ENCODE results near the gene RXYLT1.

The RXYLT1 gene

DNA sequence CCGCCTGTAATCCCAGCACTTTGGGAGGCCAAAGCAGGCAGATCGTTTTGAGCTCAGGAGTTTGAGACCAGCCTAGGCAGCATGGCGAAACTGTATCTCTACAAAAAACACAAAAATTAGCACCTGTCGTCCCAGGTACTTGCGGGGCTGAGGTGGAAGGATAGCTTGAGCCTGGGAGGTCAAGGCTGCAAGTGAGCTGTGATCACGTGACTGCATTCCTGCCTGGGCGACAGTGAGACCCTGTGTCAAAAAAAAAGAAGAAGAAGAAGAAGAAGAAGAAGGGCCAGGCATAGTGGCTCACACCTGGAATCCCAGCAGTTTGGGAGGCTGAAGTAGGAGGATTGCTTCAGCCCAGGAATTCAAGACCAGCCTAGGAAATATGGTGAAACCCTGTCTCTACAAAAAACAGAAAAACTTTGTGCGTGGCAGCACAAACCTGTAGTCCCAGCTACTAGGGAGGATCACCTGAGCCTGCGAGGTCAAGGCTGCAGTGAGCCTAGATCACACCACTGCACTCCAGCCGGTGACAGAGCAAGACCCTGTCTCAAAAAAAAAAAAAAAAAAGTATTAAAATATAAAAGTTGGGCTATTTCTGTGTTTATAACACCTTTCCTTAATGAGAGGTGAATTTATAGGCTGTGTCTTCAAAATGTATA is 15.5 kb downstream of the RXYLT1 start:
- no peak for DNase-seq (ENCODE audit: extremely low spot score, insufficient read length, low read depth)

DNA sequence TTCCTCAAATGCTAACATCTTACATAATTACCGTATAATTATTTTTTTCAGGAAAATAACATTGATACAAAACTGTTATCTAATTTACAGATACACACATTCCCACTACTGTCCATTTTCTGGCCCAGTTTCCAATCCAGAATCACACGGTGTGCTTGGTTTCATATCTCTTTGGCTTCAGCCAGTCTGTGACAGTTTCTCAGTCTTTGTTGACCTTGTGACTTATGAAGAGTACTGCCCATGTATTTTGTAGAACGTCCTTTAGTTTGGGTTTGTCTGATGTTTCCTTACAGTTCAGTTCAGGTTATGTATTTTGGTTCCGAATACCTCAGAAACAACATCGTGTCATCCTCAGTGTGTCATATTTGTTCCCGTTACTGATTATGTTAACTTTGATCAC is 16.2 kb downstream of the RXYLT1 start:
- FAIRE-seq: no peak
- no peak for DNase-seq (ENCODE audit: extremely low spot score, insufficient read length, low read depth)

More for the DNA sequence above, 15.5 kb downstream of the RXYLT1 start:
- FAIRE-seq: no peak

DNA sequence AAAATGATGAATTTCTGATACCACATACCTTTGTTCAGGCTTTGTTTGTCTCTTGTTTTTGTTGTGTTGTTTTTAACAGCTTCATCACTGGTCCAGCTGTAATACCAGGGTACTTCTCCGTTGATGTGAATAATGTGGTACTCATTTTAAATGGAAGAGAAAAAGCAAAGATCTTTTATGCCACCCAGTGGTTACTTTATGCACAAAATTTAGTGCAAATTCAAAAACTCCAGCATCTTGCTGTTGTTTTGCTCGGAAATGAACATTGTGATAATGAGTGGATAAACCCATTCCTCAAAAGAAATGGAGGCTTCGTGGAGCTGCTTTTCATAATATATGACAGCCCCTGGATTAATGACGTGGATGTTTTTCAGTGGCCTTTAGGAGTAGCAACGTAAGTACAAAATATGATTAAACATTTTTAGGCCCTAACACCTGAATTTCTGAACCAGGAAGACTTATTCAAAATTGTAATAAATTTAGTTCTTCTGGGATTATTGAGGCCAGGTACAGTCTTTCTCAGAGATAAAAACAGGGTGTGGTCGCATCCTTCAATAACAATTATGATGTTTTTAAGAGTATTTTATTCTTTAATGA is 22.4 kb downstream of the RXYLT1 start:
- DNase-seq (ENCODE audit: extremely low spot score, insufficient read length, low read depth) (no peak), FAIRE-seq (peak; percentile 72)

DNA sequence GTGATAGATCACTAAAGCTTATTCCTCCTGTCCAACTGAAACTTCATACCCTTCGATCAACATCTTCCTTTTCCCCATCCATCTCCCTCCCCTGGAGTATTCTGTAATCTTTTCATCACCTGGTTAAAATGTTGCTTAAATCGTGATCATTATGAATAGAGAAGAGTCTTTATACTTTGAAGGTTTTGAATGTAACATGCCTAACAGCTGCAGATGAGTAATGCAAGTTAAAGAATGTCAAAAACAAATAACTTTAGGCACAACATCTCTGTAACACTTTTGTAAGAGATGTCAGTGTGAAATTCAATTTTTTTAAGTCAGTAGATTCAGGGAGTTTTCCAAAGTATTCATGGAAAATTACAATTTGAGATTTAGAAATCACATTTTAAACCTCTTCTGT is 25.0 kb downstream of the RXYLT1 start:
- DNase-seq (ENCODE audit: extremely low spot score, insufficient read length, low read depth): no peak
- no peak for FAIRE-seq

DNA sequence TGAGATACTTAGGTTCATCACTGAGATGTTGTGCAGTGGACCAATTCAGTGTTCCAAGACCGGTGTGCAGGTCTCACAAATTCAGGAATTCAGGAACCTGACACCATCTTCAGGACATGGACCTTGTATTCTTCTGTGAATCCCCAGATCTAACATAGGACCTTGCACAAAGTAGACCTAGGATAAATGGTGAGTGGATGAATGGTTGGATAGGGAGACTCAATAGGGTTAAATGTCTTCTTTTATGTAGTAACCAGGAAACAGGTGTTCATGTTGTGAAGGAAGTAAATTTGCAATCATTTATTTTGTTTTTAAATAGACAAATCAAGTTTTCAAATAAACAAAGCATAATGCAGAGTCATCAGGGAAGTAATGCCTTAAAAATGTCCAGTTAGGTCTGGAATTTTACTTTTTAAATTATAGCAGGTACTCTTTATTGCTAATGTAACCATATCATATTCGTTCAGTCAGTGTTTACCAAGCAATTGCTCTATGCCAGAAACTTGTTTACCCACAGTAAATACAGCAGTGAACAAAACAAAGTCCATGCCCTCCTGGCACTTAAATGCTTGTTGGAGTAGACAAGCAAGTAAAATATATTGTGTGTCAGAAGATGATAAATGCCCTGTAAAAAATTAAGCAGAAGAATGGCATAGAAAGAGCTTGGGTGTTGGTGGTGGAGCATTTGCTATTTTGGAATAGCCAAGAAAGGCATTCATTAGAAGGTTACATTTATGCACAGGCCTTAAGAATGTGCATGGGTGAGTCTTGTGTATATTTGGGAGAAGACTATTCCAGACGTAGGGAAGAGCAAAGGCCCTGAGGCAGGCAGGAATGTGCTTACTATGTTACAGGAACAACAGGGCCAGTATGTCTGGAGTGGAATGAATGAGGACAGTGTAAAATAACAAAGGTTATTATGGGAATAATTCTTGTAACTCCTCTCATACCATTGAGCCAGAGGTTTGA is 26.3 kb downstream of the RXYLT1 start:
- FAIRE-seq (no peak), DNase-seq (ENCODE audit: extremely low spot score, insufficient read length, low read depth) (no peak)

DNA sequence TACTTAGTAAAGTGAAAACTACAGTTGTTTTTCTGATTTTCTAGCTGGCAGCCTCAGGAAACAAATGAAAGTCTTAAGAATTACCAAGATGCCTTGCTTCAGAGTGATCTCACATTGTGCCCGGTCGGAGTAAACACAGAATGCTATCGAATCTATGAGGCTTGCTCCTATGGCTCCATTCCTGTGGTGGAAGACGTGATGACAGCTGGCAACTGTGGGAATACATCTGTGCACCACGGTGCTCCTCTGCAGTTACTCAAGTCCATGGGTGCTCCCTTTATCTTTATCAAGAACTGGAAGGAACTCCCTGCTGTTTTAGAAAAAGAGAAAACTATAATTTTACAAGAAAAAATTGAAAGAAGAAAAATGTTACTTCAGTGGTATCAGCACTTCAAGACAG is 28.9 kb downstream of the RXYLT1 start:
- FAIRE-seq (no peak), DNase-seq (ENCODE audit: extremely low spot score, insufficient read length, low read depth) (no peak)

DNA sequence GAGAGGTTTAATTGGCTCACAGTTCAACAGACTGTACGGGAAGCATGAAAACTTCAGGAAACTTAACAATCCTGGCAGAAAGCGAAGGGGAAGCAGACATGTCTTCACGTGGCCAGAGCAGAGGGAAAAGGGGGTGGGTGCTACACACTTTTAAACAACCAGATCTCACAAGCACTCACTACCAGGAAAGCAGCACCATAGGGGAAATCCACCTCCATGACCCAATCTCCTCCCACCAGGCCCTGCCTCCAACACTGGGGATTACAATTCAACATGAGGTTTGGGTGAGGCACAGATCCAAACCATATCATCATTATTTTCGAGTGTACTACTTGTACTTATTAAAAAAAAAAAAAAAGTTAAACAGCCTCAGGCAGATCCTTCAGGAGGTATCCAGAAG is 29.9 kb downstream of the RXYLT1 start:
- FAIRE-seq (no peak), DNase-seq (ENCODE audit: extremely low spot score, insufficient read length, low read depth) (no peak)

DNA sequence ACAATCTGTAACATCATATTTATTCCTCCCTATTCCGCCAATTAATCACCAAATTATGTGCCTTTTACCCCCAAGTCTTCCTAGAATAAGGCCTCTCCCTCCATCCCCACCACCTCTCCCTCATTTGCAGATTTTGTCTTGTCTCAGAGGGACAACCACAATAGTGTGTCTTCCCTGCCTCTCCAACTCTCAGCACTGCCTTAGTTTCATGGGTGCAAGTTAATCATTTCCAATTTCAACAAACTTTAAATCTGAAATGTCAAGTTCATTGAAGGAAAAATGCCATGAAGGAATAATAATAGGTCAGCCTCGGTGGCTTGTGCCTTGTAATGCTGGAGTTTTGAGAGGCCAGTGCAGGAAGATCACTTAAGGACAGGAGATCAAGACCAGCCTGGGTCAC is 31.6 kb downstream of the RXYLT1 start:
- FAIRE-seq (no peak), DNase-seq (ENCODE audit: extremely low spot score, insufficient read length, low read depth) (no peak)

DNA sequence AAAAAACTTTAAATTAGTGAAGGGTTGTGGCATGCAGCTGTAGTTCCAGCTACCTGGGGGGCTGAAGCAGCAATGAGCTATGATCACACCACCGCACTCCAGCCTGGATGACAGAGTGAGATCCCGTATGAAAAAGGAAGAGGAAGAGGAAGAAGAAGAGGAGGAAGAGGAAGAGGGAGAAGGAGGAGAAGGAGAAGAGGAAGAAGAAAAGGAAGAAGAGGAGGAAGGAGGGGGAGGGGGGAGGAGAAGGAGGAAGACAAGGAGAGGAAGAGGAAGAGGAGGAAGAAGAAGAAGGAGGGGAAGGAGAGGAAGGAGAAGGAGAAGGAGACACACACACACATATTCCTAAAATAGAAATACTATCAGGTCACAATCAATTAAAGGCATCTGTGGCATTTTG is 32.0 kb downstream of the RXYLT1 start:
- DNase-seq (ENCODE audit: extremely low spot score, insufficient read length, low read depth) (no peak), FAIRE-seq (no peak)

DNA sequence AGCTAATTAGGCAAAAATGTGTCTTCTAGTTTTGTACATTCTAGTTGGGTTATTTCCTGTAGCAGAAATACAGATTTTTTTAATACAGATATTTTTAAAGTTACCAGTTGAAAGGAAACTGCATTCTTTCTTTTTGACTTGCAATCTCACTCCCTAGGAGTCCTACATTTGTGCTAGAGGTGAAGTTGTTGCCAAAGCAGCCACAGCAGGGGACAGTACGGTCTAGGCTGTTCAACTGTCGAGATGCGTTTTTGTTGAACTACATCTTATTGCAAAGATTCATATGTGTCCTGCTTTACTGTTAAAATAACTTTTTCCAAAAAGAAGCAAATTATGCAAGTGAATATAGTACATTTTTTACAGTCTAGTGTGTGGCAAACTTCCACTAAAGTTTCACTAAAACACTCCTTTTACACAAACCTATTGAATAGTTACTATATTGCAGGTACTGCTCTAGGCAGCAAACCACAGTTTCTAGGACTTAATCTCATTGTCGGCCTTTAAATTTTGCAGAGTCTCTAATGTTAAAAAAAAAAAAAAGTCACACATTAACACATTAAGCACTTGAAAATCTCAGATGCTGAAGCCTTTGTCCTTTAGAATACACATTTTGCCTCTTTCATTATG is 34.5 kb downstream of the RXYLT1 start:
- DNase-seq (ENCODE audit: extremely low spot score, insufficient read length, low read depth): no peak

DNA sequence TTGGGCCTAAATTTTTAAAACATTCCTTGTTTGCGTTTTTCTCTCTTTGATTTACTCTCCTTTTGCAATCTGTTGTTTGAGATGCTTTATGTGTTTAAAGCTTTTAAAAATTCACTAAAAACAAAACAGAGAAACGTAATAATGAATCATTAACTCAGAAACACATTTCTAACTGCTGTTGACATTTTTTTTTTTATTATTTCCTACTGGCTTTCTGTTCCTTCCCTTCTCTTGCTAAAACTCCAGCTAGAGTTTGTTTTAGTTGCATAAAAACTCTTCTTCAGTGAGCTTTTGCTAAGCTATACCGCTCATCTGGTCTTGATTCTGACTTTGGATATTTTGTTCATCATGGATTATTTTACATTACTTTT is 35.8 kb downstream of the RXYLT1 start:
- no peak for DNase-seq (ENCODE audit: extremely low spot score, insufficient read length, low read depth)
- peak; percentile 39 for FAIRE-seq

More for the DNA sequence above, 34.5 kb downstream of the RXYLT1 start:
- no peak for FAIRE-seq

DNA sequence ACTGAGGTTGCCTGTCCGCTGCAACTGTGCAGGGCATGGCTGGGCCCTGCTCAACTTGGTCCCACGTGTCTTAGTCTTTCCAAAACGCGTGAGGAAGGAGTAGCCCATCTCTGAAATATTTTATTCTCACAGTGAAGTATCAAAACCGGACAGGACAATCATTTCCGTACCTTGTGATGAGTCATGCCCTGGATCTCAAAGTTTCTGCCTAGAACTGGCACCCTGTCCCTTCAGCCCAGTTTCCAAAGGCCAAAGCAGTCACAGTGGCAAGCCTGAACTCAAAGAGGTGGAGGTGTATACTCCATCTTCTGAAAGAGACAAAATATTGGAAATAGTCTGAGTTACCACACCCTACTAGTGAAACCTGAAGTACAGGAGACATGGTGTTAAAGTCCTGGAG is 36.3 kb downstream of the RXYLT1 start:
- DNase-seq (ENCODE audit: extremely low spot score, insufficient read length, low read depth) (no peak), FAIRE-seq (no peak)

DNA sequence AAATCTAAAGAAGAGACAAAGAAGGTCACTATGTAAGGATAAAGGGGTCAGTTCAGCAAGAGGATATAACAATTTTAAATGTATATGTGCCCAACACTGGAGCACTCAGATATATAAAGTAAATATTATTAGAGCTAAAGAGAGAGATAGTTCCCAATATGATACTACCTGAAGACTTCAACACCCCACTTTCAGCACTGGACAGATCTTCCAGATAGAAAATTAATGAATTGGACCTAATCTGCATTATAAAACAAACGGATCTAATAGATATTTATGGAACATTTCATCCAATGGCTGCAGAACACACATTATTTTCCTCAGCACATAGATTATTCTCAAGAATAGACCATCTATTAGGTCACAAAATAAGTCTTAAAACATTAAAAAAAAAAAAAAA is 40.7 kb downstream of the RXYLT1 start:
- DNase-seq (ENCODE audit: extremely low spot score, insufficient read length, low read depth): no peak
- no peak for FAIRE-seq

DNA sequence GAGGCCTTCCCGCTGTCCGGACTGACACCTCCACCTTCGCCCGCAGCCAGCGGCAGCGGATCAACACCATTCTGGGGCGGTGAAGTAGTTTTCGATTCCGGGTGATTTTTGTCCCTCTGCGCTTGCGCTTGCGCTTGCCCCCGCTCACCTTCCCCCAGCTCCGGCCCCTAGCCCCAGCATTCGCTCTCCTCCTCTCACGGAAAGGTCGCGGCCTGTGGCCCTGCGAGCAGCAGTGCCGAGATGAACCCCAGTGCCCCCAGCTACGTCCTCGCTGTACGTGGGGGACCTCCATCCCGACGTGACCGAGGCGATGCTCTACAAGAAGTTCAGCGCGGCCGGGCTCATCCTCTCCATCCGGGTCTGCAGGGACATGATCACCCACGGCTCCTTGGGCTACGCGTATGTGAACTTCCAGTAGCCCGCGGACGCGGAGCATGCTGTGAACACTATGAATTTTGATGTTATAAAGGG is 42.1 kb downstream of the RXYLT1 start:
- DNase-seq (ENCODE audit: extremely low spot score, insufficient read length, low read depth) (no peak), FAIRE-seq (no peak)

DNA sequence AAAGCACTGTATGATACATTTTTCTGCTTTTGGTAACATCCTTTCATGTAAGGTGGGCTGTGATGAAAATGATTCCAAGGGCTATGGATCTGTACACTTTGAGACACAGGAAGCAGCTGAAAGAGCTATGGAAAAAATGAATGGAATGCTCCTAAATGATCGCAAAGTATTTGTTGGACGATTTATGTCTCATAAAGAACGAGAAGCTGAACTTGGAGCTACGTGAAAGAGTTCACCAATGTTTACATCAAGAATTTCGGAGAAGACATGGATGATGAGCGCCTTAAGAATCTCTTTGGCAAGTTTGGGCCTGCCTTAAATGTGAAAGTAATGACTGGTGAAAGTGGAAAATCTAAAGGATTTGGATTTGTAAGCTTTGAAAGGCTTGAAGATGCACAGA is 42.6 kb downstream of the RXYLT1 start:
- DNase-seq (ENCODE audit: extremely low spot score, insufficient read length, low read depth) (no peak), FAIRE-seq (no peak)

DNA sequence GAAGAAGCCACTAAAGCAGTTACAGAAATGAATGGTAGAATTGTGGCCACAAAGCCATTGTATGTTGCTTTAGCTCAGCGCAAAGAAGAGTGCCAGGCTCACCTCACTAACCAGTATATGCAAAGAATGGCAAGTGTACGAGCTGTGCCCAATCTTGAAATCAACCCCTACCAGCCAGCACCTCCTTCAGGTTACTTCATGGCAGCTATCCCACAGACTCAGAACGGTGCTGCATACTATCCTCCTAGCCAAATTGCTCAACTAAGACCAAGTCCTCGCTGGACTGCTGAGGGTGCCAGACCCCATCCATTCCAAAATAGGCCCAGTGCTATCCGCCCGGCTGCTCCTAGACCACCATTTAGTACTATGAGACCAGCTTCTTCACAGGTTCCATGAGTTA is 43.3 kb downstream of the RXYLT1 start:
- FAIRE-seq: no peak
- DNase-seq (ENCODE audit: extremely low spot score, insufficient read length, low read depth): no peak

DNA sequence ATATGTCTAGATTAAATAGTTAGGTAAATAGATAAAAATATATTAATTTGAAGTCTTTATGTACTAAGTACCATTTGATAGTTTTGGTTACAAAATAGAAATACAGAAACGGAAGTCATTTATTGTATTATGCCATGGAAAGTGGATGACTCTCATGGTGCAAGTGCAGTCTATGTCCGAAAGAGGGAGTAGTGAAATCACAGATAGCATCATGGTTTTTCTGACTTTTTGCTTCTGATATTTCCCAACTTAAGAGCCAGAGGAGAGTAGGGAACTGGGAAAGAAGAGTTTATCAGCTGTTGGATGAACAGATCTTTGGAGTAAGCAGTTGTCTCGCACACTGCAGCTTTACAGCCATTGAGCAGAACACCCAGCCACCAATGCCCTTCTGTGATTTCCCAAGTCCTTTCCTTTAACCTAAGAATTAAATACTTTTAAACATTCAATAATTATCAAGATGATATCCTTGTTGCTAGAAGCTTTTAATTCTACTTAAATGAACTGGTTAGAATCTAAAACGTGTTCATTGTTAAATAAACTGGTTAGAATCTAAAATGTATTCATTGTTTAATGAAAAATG is 46.4 kb downstream of the RXYLT1 start:
- peak; percentile 85 for FAIRE-seq

DNA sequence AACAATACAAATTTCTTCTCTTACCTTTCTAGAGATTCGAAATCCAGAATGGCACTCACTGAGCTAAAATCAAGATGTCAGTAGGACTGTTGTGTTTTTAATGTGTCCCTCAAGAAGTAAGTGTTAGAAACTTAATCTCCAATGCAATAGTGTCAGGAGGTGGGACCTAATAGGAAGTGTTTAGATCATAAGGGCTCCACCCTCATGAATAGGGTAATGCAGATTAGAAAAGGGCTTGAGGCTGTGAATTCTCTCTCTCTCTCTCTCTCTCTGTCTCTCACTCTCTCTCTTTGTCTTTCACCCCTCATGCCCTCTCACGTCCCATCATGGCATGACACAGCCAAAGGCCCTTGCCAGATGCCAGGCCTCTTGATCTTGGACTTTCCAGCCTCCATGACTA is 49.2 kb downstream of the RXYLT1 start:
- DNase-seq (ENCODE audit: extremely low spot score, insufficient read length, low read depth) (no peak), FAIRE-seq (no peak)

More for the DNA sequence above, 46.4 kb downstream of the RXYLT1 start:
- peak; percentile 25 for DNase-seq (ENCODE audit: extremely low spot score, insufficient read length, low read depth)

DNA sequence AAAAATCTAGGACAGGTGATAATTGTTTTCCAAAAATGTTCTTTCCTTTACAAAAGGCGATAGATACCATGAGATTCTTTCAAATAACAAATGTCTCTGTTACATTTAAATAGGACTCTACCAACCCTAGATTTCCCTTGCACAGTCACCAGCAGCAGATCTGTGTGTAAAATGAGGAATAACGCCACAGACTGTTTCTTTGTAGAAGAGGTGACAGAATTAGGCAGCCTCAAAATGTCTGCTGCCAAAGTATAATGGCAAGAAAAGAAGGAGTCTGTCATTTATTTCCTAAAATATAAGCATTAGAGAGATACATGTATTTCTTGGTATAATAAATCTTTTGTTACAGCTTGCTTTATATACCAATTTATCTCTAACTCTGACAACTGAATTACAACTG is 56.3 kb downstream of the RXYLT1 start:
- FAIRE-seq (no peak), DNase-seq (ENCODE audit: extremely low spot score, insufficient read length, low read depth) (no peak)

DNA sequence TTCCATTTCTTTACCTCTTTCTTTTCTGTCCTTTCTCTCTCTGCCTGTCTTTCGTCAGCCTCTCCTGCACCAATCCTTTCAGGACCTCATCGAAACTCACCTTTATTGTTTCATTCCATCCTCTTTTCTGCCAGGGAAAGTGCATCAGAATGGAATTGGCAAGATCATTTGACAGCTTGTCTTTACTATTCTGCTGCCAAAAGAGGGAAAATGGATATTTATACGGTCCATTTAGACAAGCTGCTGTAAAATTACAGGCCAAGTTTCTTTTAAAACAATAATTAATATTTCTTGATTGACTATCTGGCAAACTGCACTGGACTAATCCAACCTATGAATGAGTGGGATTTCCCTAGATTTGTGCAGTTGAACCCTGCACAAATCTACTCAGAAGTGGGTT is 57.2 kb downstream of the RXYLT1 start:
- FAIRE-seq (no peak), DNase-seq (ENCODE audit: extremely low spot score, insufficient read length, low read depth) (no peak)
